Posterior cingulate gyrus (tissue), 11 donors: ENCODE data around the gene FAM53B.
A peak's percentile ranks its signal among the peaks of the same experiment; 100 is the strongest.
"Not testable (repeated sequence)": the region's sequence is repeated elsewhere in the genome, so short reads cannot be mapped to it uniquely, and the experiment has no call there.

ENCODE experiments used
- DNase-seq, 10 donors: peaks; one replicate each; pipeline versions ENCODE4 v3.0.0 to v3.0.0-alpha.2; 2020 to 2021; ENCODE audit warnings: mixed read lengths in 3 of 10
- intact Hi-C: fragments of 100-400 bp; cut with DNase I; formaldehyde crosslinking; loops from one replicate; pipeline ENCODE4 v1.15.1; 2023

Gene FAM53B

GRCh38 chr10:124744102-124745050 lies at the start of gene FAM53B:
FAM53B (minus strand) TSS chr10:124744378; CDS start chr10:124706713, 37,665 bp downstream.
- peak; percentile 71 to 97 (median 80) for DNase-seq
- intact Hi-C loops: loop anchor here (5.0 to 10.0 kb wide), 4 partner anchors 37 to 112 kb away; partner anchors contain the start of gene EEF1AKMT2

- DNase-seq: no peak
- intact Hi-C loops: loop anchor here (10.0 kb wide), 1 partner anchor 48 kb away; the partner anchor contains the start of gene FAM53B
Observed at GRCh38 chr10:124792998-124793352, 48.8 kb upstream of the FAM53B start.

GRCh38 chr10:124791547-124792348 lies 47.6 kb upstream of the FAM53B start, which contains the start of gene EEF1AKMT2:
EEF1AKMT2 (minus strand) TSS chr10:124791887; CDS start chr10:124791833, 54 bp downstream.
- DNase-seq: peak; percentile 66 to 97 (median 81)
- intact Hi-C loops: loop anchor here (10.0 kb wide), 1 partner anchor 47 kb away; the partner anchor contains the start of gene FAM53B

GRCh38 chr10:124782900-124783299 lies 38.7 kb upstream of the FAM53B start:
- DNase-seq, intact Hi-C loops: not testable (repeated sequence)

GRCh38 chr10:124768791-124769190 lies 24.6 kb upstream of the FAM53B start:
- DNase-seq: no peak
- intact Hi-C loops: no loop called here

GRCh38 chr10:124765256-124765655 lies 21.1 kb upstream of the FAM53B start:
- no peak for DNase-seq
- intact Hi-C loops: no loop called here

GRCh38 chr10:124763267-124763666 lies 19.1 kb upstream of the FAM53B start:
- no peak for DNase-seq
- intact Hi-C loops: no loop called here

GRCh38 chr10:124762281-124762680 lies 18.1 kb upstream of the FAM53B start:
- intact Hi-C loops: no loop called here
- no peak for DNase-seq

GRCh38 chr10:124756156-124756903 lies 12.2 kb upstream of the FAM53B start:
- intact Hi-C loops: no loop called here

GRCh38 chr10:124755581-124755980 lies 11.4 kb upstream of the FAM53B start:
- intact Hi-C loops: no loop called here
- no peak for DNase-seq

More at GRCh38 chr10:124756156-124756903, 12.2 kb upstream of the FAM53B start:
- DNase-seq: no peak

GRCh38 chr10:124754227-124754626 lies 10.0 kb upstream of the FAM53B start:
- DNase-seq: no peak
- intact Hi-C loops: no loop called here

GRCh38 chr10:124748953-124749645 lies 4.9 kb upstream of the FAM53B start:
- intact Hi-C loops: loop anchor here (10.0 kb wide), 1 partner anchor 46 kb away; the partner anchor contains the start of gene EEF1AKMT2
- DNase-seq: no peak

GRCh38 chr10:124748166-124748565 lies 4.0 kb upstream of the FAM53B start:
- intact Hi-C loops: loop anchor here (10.0 kb wide), 1 partner anchor 47 kb away; the partner anchor contains the start of gene EEF1AKMT2
- no peak for DNase-seq

GRCh38 chr10:124747745-124748144 lies 3.6 kb upstream of the FAM53B start:
- no peak for DNase-seq
- intact Hi-C loops: loop anchor here (2.0 to 10.0 kb wide), 2 partner anchors 47 to 217 kb away; partner anchors contain the start of gene EEF1AKMT2

- DNase-seq: no peak
- intact Hi-C loops: loop anchor here (1.0 to 10.0 kb wide), 3 partner anchors 48 to 216 kb away; partner anchors contain the start of gene EEF1AKMT2
Observed at GRCh38 chr10:124746992-124747391, 2.8 kb upstream of the FAM53B start.

- intact Hi-C loops: loop anchor here (1.0 to 10.0 kb wide), 3 partner anchors 48 to 216 kb away; partner anchors contain the start of gene EEF1AKMT2
- DNase-seq: not testable (repeated sequence)
Observed at GRCh38 chr10:124746447-124746846, 2.3 kb upstream of the FAM53B start.

- intact Hi-C loops: loop anchor here (1.0 to 10.0 kb wide), 3 partner anchors 49 to 215 kb away; partner anchors contain the start of gene EEF1AKMT2
- DNase-seq: no peak
Observed at GRCh38 chr10:124745673-124746072, 1.5 kb upstream of the FAM53B start.

GRCh38 chr10:124745252-124745651 lies 1.1 kb upstream of the FAM53B start:
- no peak for DNase-seq
- intact Hi-C loops: loop anchor here (10.0 kb wide), 1 partner anchor 50 kb away; the partner anchor contains the start of gene EEF1AKMT2
